Measurements from ENCODE around the gene ADCY3. TPM values are rescaled to one million over a fixed set of nuclear protein-coding genes. Genes with fewer than 3 reads are reported as not detected.

ADCY3 gene
- total RNA-seq, 1 experiment from 2014 or later, result 71.1 TPM

DNA sequence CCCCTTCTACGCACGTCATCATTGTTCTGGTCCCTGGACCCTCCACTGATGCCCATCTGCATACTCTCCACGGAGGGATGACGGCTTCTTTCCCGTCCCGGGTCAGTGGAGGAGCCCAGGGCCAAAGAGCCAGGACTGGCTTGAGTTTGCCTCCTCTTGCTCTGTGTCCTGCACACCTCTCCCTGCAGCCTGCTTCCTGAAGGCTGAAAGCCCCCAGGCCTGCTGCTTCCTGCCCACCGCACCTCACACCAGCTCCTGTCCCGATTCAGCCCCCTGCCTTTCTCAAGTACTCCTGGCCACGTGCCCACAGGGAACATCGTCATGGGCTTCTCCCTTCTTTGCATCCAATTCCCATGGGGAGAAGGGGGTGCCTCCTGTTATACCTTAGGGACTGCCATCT is 7.1 kb downstream of the ADCY3 start:
- Histone ChIP-seq H3K27me3 (ENCODE audit: insufficient read depth, low read length) (no peaks in the 10 kb centered on the region), H3K9ac (ENCODE audit: low read length) (no peak overlapping the region), H3K4me2 (ENCODE audit: low read length) (no peak overlapping the region), H3K79me2 (ENCODE audit: insufficient read depth, low read length) (peaks cover 94% of the 10 kb centered on the region), H3K9me3 (ENCODE audit: control insufficient read depth in 1 of 2, insufficient read depth in 1 of 2, low read depth in 1 of 2, low read length in 2 of 2) (peaks cover 0 to 7% of the 10 kb centered on the region in 2 experiments; a peak in 1 of 4 replicates), H4K20me1 (ENCODE audit: insufficient read depth) (no peaks in the 10 kb centered on the region), H3K4me3 (replicated peaks in 1 of 2; ENCODE audit: low read depth in 1 of 2, low read length in 2 of 2) (no peak overlapping the region), H3K4me1 (ENCODE audit: control insufficient read depth in 1 of 2, insufficient read depth in 2 of 2, low read length in 2 of 2) (no peaks in the 10 kb centered on the region), H3K27ac (ENCODE audit: low read depth, low read length) (no peak overlapping the region), H2AFZ (ENCODE audit: low read depth, low read length, poor library complexity, severe bottlenecking) (no peak overlapping the region), H3K36me3 (ENCODE audit: control insufficient read depth in 1 of 2, insufficient read depth in 2 of 2, low read length in 2 of 2) (peaks cover 4 to 29% of the 10 kb centered on the region in 2 experiments; a peak in 3 of 4 replicates), H3K9me2 (ENCODE audit: insufficient read depth) (no peaks in the 10 kb centered on the region)
- TF ChIP-seq, protein P1, sequence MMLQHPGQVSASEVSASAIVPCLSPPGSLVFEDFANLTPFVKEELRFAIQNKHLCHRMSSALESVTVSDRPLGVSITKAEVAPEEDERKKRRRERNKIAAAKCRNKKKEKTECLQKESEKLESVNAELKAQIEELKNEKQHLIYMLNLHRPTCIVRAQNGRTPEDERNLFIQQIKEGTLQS (IDR thresholded peaks at IDR 0.05), result no peak
- no peak for TF ChIP-seq EZH2phosphoT487 (IDR thresholded peaks at IDR 0.05; ENCODE audit: borderline replicate concordance)
- TF ChIP-seq SIN3A (IDR thresholded peaks at IDR 0.05; ENCODE audit: low read depth), result no peak
- TF ChIP-seq, protein P2, sequence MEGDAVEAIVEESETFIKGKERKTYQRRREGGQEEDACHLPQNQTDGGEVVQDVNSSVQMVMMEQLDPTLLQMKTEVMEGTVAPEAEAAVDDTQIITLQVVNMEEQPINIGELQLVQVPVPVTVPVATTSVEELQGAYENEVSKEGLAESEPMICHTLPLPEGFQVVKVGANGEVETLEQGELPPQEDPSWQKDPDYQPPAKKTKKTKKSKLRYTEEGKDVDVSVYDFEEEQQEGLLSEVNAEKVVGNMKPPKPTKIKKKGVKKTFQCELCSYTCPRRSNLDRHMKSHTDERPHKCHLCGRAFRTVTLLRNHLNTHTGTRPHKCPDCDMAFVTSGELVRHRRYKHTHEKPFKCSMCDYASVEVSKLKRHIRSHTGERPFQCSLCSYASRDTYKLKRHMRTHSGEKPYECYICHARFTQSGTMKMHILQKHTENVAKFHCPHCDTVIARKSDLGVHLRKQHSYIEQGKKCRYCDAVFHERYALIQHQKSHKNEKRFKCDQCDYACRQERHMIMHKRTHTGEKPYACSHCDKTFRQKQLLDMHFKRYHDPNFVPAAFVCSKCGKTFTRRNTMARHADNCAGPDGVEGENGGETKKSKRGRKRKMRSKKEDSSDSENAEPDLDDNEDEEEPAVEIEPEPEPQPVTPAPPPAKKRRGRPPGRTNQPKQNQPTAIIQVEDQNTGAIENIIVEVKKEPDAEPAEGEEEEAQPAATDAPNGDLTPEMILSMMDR (IDR thresholded peaks at IDR 0.05 in 2 of 3, conservative IDR thresholded peaks at IDR 0.05 in 1 of 3; ENCODE audit: borderline replicate concordance in 1 of 3, insufficient read depth in 1 of 3, low read depth in 2 of 3, low read length in 2 of 3), result no peak
- TF ChIP-seq, protein P3, sequence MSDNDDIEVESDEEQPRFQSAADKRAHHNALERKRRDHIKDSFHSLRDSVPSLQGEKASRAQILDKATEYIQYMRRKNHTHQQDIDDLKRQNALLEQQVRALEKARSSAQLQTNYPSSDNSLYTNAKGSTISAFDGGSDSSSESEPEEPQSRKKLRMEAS (IDR thresholded peaks at IDR 0.05), result no peak
- ChIA-PET RAD21 (ENCODE audit: low non-redundant PET in 1 of 2, low total read pairs in 2 of 2, uncharacterized antibody in 2 of 2, unreplicated experiment in 2 of 2) (no interaction called here), CTCF (no interaction called here), POLR2A (no interaction called here)
- DNase-seq (ENCODE audit: low read depth, low spot score) (no peak), ATAC-seq (no peak)
- no TSS peak for BruUV-seq (replicated peaks)
- intact Hi-C loops (cut with micrococcal nuclease), result no loop called here

DNA sequence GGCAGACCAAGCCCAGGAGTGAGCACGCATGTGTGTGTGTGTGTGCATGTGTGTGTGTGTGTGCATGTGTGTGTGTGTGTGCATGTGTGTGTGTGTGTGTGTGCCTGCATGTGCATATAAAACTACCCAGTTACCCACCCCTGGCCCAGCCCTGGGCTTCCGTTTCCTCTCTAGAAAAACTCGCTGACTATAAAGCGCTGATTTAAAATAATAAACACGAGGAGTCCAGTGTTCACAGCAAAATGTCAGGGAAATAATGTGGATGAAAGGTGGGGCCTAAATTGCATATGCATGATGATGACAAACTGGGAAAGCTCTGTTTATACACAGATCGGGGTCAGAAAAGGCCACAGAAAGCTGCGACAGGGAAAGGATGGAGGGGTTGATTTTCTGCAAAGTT is 7.5 kb downstream of the ADCY3 start:
- H3K9me3 ChIP-seq (ENCODE audit: control insufficient read depth in 1 of 2, insufficient read depth in 1 of 2, low read depth in 1 of 2, low read length in 2 of 2), result peaks cover 0 to 7% of the 10 kb centered on the region in 2 experiments; a peak in 1 of 4 replicates
- CTCF ChIA-PET, result no interaction called here
- RAD21 ChIA-PET (ENCODE audit: low non-redundant PET in 1 of 2, low total read pairs in 2 of 2, uncharacterized antibody in 2 of 2, unreplicated experiment in 2 of 2), result no interaction called here
- BruUV-seq (replicated peaks), result no TSS peak
- ATAC-seq, result no peak
- no peaks in the 10 kb centered on the region for H4K20me1 ChIP-seq (ENCODE audit: insufficient read depth)
- intact Hi-C loops (cut with micrococcal nuclease), result no loop called here
- H3K79me2 ChIP-seq (ENCODE audit: insufficient read depth, low read length), result peaks cover 93% of the 10 kb centered on the region
- TF ChIP-seq JUND (IDR thresholded peaks at IDR 0.05) (no peak), ZNF274 (IDR thresholded peaks at IDR 0.05; ENCODE audit: low read depth, low read length) (no peak), EZH2 (IDR thresholded peaks at IDR 0.05) (no peak), SRF (IDR thresholded peaks at IDR 0.05; ENCODE audit: low read depth) (no peak)
- no peak overlapping the region for H2AFZ ChIP-seq (ENCODE audit: low read depth, low read length, poor library complexity, severe bottlenecking)
- H3K4me1 ChIP-seq (ENCODE audit: control insufficient read depth in 1 of 2, insufficient read depth in 2 of 2, low read length in 2 of 2), result no peaks in the 10 kb centered on the region
- H3K9ac ChIP-seq (ENCODE audit: low read length), result no peak overlapping the region
- H3K36me3 ChIP-seq (ENCODE audit: control insufficient read depth in 1 of 2, insufficient read depth in 2 of 2, low read length in 2 of 2), result peaks cover 4 to 29% of the 10 kb centered on the region in 2 experiments; a peak in 3 of 4 replicates
- H3K4me2 ChIP-seq (ENCODE audit: low read length), result no peak overlapping the region
- no peak for DNase-seq (ENCODE audit: low read depth, low spot score)
- POLR2A ChIA-PET, result no interaction called here
- H3K9me2 ChIP-seq (ENCODE audit: insufficient read depth), result no peaks in the 10 kb centered on the region
- H3K4me3 ChIP-seq (replicated peaks in 1 of 2; ENCODE audit: low read depth in 1 of 2, low read length in 2 of 2), result no peak overlapping the region
- H3K27me3 ChIP-seq (ENCODE audit: insufficient read depth, low read length), result no peaks in the 10 kb centered on the region
- no peak overlapping the region for H3K27ac ChIP-seq (ENCODE audit: low read depth, low read length)

Data from HCT116 (cell line).